ENCODE measurements around the gene STX2.

The STX2 gene

GRCh38 chr12:130831246-130831645 lies 7.8 kb downstream of the STX2 start:
- DNase-seq (ENCODE audit: low read depth in 2 of 2) = no peak

DNA sequence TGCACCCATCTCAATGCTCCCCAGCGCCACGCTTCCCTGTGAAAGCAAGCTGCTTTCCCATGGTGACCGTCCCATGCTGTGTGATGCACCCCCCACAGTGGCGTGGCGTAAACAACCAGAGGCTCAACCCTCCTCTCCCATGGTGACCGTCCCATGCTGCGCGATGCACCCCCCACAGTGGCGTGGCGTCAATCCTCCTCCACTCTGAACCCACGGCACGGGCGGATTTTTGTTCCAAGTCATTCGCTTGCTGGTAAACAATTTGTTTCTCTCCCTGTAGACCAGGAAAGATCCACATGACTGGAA lies 8.9 kb downstream of the STX2 start:
- DNase-seq (ENCODE audit: low read depth in 2 of 2) = no peak

DNA sequence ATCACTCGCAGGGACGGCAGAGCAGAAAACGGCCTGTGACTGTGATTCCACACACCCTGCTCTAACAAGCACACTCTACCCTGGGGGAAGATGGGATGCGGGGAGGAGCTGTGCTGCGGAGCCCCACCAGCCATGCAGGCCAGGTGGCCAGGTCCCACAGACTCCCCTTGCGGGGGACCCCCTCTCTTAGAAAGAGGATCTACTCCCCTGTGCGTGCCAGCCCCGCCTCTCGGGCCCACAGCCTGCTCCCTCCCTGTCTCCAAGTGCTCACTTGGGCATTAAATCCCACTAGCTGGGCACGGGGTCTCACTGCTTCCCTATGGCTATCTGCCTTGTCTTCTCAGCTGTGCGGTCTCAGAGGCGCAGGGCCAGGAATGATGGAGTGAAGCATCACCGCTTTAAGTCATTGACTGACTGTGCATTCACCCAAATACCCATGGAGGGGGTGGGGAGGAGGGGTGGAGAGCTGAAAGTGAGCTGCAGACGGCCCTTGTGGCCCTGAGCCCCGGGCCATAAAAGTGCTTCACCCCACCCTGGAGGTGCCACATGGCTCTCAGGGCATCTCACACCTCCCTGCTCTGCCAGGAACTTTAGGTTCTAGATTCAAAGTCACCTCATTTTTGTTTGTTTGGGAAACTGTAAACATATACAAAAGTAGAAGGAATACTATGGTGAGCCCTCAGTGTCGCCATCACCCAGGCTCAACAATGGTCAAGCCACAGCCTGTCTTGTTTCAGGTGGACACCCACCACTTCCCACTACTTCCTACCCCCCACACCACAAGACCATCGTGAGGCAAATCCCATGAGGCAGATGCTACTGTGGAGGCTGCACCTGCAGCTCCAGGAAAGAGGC lies 9.4 kb downstream of the STX2 start:
- no peak for DNase-seq (ENCODE audit: low read depth in 2 of 2)

GRCh38 chr12:130828895-130829294 lies 10.2 kb downstream of the STX2 start:
- DNase-seq (ENCODE audit: low read depth in 2 of 2) = no peak

GRCh38 chr12:130827432-130827831 lies 11.6 kb downstream of the STX2 start:
- no peak for DNase-seq (ENCODE audit: low read depth in 2 of 2)

- peak; percentile 50 to 60 for DNase-seq (ENCODE audit: low read depth in 2 of 2)
These were observed 12.8 kb downstream of the STX2 start for GRCh38 chr12:130826151-130826801.

DNA sequence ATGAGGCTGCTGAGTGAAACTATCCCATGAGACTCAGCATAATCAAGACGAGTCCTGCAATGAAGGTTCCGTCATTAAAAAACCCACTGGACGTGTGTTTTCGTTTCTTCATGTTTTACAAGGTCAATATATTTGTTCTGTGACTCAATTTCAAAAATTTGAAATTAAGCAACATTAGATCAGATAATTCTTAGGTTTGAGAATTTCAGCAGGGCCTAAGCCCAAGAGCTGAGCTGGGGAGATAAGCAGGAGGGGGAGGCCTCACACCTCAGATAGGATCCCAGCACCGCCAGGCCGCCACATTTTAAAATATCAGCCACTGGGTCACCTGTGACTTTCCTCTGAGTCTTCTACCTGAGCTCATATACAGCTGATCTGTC lies 13.3 kb downstream of the STX2 start:
- no peak for DNase-seq (ENCODE audit: low read depth in 2 of 2)

DNA sequence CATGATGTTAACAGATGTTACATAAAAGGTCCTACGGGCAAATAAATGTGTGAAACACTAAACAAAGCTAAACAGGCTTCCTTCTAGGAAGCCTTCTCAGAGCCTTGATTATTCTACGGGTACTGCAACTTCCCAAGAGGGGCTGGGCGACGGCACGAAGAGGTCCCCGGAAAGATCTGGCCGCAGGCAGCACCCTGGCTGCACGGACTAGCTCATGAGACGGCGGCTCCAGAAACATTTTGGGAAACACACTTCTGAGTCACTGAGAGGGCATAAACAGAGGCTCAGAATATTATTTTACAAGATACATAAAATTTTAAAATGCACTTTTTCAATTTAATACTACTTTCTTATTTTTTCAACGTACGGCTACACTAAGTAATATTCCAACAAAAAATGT lies 19.4 kb downstream of the STX2 start:
- DNase-seq (ENCODE audit: low read depth in 2 of 2) = no peak

- DNase-seq (ENCODE audit: low read depth in 2 of 2) = peak; percentile 52 to 58
These were observed 20.1 kb downstream of the STX2 start for GRCh38 chr12:130818635-130819576.

DNA sequence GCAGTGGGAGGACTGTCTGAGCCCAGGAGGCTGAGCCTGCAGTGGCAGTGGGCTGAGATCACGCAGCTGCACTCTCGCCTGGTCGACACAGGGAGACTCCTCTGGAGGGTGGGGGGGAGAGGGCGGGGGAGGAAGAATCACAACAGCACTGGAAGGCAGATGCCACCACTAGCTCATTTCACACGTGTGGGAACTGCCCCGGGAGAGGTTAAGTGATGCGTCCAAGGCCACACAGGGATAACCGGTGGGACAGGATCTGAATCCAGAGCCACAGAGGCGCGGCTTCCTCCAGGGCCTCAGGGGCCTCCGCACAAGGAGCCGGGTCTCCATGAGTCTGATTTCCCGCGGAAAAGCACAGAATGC lies 20.8 kb downstream of the STX2 start:
- no peak for DNase-seq (ENCODE audit: low read depth in 2 of 2)

DNA sequence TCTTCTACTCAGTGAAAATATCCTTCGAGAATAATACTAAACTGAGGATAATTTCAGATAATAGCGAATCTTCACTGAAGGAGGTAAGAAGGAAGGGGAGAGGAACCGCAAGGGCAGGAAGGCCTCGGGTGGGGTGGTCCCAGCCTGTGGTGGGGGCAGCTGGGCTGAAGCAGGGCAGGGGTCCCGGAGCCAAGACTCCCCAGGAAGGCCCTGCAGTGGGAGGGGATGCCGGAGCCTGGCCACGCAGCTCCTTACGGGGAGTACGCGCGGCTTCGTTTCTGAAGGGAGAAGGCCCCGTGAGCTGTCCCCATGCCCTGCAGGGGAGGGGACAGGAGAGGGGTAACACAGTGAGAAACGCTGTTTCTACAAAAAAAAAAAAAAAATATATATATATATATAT lies 21.2 kb downstream of the STX2 start:
- no peak for DNase-seq (ENCODE audit: low read depth in 2 of 2)

DNA sequence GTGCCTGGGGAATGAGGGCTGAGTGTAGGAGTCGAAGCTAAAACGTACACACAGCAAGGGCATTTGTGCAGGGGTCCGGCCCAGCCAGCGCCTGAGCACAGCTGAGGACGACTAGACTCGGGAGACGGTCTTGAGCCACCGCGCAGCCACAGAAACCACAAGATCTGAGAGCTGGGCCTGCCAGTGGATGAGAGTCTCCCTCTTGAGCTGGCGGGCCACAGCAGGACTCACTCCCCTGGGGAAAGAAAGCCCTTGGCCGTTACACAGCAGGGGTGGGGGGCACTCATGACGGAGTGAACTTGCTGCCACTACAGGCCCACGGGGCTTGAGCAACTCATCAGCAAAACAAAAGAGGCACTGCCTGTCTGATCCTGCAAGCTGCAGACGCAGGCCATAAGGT lies 23.0 kb downstream of the STX2 start:
- DNase-seq (ENCODE audit: low read depth in 2 of 2) = no peak

DNA sequence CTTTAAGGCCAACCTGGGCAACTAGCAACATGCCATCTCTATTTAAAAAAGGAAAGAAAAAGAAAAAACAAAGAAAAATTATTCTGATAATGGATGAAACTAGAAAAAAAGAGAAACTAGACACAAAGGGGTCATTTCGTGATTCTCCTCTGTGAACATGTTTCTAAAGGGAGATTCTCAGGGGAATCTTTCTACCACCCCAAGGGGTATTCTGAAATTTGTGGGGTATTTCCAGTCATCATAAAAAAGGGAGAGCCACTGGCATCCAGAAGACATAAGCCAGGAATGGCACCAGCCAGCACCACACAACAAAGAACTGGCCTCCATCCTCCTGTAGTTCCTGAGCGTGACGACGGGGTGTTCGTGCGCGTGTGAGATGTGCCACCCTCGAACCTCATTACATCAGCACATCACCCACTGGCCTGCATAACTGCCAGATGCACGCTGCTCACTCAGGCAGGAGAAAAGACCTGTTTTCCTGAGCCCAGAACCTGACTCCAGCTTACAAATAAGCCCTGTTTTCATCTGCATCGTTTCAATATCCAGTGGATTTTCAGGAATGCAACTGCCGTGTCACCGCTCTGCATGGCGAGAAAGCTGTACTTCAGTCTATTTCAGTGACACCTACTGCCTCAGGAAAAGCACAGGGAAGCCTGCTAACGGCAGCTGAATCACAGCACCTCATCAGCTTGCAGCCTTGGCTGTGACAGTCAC lies 23.9 kb downstream of the STX2 start:
- DNase-seq (ENCODE audit: low read depth in 2 of 2) = no peak

- no peak for DNase-seq (ENCODE audit: low read depth in 2 of 2)
These were observed 25.1 kb downstream of the STX2 start for GRCh38 chr12:130813949-130814348.

GRCh38 chr12:130813436-130813835 lies 25.6 kb downstream of the STX2 start:
- DNase-seq (ENCODE audit: low read depth in 2 of 2) = no peak

DNA sequence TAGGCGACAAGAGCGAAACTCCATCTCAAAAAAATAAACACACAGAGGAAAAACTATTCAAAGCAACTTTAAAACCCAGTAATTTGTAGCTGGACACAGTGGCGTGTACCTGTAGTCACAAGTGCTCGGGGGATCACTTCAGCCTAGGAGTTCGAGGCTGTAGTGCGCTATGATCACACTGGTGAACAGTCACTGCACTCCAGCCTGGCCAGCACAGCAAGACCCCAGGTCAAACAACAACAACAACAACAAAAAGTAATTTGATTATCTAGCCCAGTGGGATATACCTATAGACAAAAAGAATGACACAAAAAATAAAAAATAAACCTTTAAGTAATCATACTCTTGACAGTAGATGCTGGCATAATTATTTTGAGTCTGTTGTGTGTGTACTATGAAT lies 29.3 kb downstream of the STX2 start:
- no peak for DNase-seq (ENCODE audit: low read depth in 2 of 2)

GRCh38 chr12:130807309-130807708 lies 31.7 kb downstream of the STX2 start:
- no peak for DNase-seq (ENCODE audit: low read depth in 2 of 2)

GRCh38 chr12:130806574-130806973 lies 32.5 kb downstream of the STX2 start:
- DNase-seq (ENCODE audit: low read depth in 2 of 2) = no peak

DNA sequence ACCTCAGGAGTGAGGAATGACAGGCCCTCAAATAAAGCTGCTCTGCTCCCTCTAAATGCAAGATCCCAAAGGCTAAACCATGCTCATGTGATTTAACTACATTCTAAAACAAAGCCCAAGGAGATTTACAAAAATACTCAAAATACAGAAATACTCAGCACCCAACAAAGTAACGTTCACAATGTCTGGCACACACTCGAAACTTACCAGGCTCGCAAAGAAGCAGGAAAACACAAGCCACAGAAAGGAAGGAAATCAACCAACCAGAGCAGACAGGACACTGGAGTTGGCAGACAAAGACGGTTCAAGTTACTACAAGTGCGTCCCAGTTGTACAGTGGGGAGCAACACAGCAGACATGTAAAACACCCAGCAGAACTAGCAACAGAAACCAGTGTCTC lies 33.4 kb downstream of the STX2 start:
- no peak for DNase-seq (ENCODE audit: low read depth in 2 of 2)

DNA sequence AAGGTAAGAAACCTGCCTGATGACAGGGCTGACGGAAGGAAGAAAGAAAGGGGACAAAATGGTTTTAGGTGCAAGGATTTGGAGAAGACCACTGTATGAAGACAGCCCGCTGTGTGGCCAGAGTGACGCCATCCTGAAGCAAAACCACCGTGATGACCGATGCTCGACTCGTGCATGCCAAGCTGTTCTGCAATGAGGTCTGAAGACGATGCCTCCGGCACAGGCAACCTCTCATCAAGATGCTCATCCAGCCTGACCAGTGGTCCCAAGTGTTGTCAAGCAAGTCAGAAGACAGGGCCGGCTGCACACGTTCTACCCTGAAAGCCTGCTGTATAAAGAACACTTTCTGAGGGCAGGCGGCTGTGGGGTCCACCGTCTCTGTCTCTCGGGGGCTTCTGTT lies 34.8 kb downstream of the STX2 start:
- no peak for DNase-seq (ENCODE audit: low read depth in 2 of 2)

GRCh38 chr12:130803702-130804101 lies 35.3 kb downstream of the STX2 start:
- DNase-seq (ENCODE audit: low read depth in 2 of 2) = no peak

DNA sequence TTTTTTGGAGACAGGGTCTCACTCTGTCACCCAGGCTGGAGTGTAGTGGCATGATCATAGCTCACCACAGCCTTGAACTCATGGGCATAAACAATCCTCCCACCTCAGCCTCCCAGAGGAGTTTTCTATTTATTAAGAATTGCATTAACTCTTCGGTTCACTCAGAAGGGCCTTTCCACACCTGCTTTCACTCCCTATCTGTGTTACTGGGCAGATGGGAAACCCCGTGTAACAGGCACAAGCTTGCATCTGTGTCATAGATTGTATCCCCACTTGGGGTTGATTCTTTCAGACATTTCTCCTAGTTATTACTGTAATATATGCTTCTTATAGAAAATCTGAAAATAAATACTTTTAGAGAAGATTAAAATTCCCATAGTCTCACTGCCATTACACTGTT lies 38.7 kb downstream of the STX2 start:
- no peak for DNase-seq (ENCODE audit: low read depth in 2 of 2)

All from stimulated activated CD8-positive, alpha-beta memory T cell treated with anti-CD3 and anti-CD28 coated beads, Interleukin-7, amount 100 ng/mL, for 1 hour (primary cell).